Measurements from ENCODE around the gene CR1L.

GRCh38 chr1:207670997-207671396 lies 26.1 kb downstream of the CR1L start:
- TF ChIP-seq RARB (CRISPR knock-in tag; IDR thresholded peaks at IDR 0.05) = no peak
- no peak for TF ChIP-seq CREB5 (CRISPR knock-in tag; IDR thresholded peaks at IDR 0.05; ENCODE audit: low read depth)
- no peak for TF ChIP-seq SNAI2 (CRISPR knock-in tag; IDR thresholded peaks at IDR 0.05)
- TF ChIP-seq ZFP3 (CRISPR knock-in tag; IDR thresholded peaks at IDR 0.05) = no peak
- TF ChIP-seq ZFP30 (CRISPR knock-in tag; IDR thresholded peaks at IDR 0.05) = no peak
- no peak for TF ChIP-seq GLIS3 (CRISPR knock-in tag; IDR thresholded peaks at IDR 0.05)
- TF ChIP-seq BACH2 (CRISPR knock-in tag; IDR thresholded peaks at IDR 0.05; ENCODE audit: borderline replicate concordance) = no peak
- no peak for TF ChIP-seq ESRRG (CRISPR knock-in tag; IDR thresholded peaks at IDR 0.05)
- no peak for TF ChIP-seq ZNF8 (CRISPR knock-in tag; IDR thresholded peaks at IDR 0.05)

Measured in SK-N-SH treated with all-trans-retinoic acid at 6 μM for 48 hours (cell line).